Smooth muscle cell (in vitro differentiated cells): ENCODE data around the gene CHN2. TPM values are rescaled to one million over a fixed set of nuclear protein-coding genes. Genes with fewer than 3 reads are reported as not detected.

Experiments used
- DNase-seq: peaks from one replicate; lab custom pipeline; 2025; ENCODE audit not compliant: unreplicated experiment; lab: John Stamatoyannopoulos, UW
- H2AFZ ChIP-seq: fragments of 200-600 bp; sonication (generic); 2 replicates; pipeline ENCODE4 v1.6.0; 2016; ENCODE audit warnings: antibody characterized with exemption, low read depth, mild to moderate bottlenecking
- H3F3A ChIP-seq: fragments of 200-600 bp; sonication (generic); 2 replicates; pipeline ENCODE4 v1.6.0; 2017; ENCODE audit warnings: antibody characterized with exemption, low read depth
- H3K27ac ChIP-seq: fragments of 200-600 bp; sonication (generic); 2 replicates; pipeline ENCODE4 v1.5.1; 2016; ENCODE audit warnings: low read depth, mild to moderate bottlenecking
- H3K27me3 ChIP-seq: fragments of 200-600 bp; sonication (generic); 2 replicates; pipeline ENCODE4 v1.6.1; 2016; ENCODE audit warnings: low read depth, mild to moderate bottlenecking
- H3K36me3 ChIP-seq: fragments of 200-600 bp; sonication (generic); 2 replicates; pipeline ENCODE4 v1.5.1; 2016; ENCODE audit warnings: low read depth
- H3K4me1 ChIP-seq: fragments of 200-600 bp; sonication (generic); 2 replicates; pipeline ENCODE4 v1.5.1; 2016; ENCODE audit warnings: low read depth
- H3K4me2 ChIP-seq: fragments of 200-600 bp; sonication (generic); 2 replicates; pipeline ENCODE4 v1.6.0; 2016; ENCODE audit warnings: mild to moderate bottlenecking
- H3K4me3 ChIP-seq: fragments of 200-600 bp; sonication (generic); 2 replicates; pipeline ENCODE4 v1.5.1; 2016; ENCODE audit warnings: mild to moderate bottlenecking
- H3K79me2 ChIP-seq: fragments of 200-600 bp; sonication (generic); 2 replicates; pipeline ENCODE4 v1.6.0; 2016; ENCODE audit warnings: low read depth, mild to moderate bottlenecking
- H3K9ac ChIP-seq: fragments of 200-600 bp; sonication (generic); 2 replicates; pipeline ENCODE4 v1.6.0; 2016; ENCODE audit warnings: low read depth
- H3K9me3 ChIP-seq: fragments of 200-600 bp; sonication (generic); replicated peaks from 2 replicates; pipeline ENCODE4 v1.5.1; 2016; ENCODE audit warnings: low read depth
- H4K20me1 ChIP-seq: fragments of 200-600 bp; sonication (generic); 2 replicates; pipeline ENCODE4 v1.6.0; 2016; ENCODE audit warnings: low read depth
- CTCF ChIP-seq: fragments of 200-600 bp; sonication (generic); IDR thresholded peaks from 2 replicates; pipeline ENCODE4 v1.5.1; 2017; ENCODE audit warnings: borderline replicate concordance, mild to moderate bottlenecking, antibody characterized with exemption; ENCODE audit not compliant: insufficient read depth, poor library complexity, severe bottlenecking
- WGBS: methylation state at CpG from one replicate; pipeline ENCODE4 v1.1.7; 2016; ENCODE audit warnings: low lambda C conversion rate; 5-methylcytosine and 5-hydroxymethylcytosine counted together
- polyA plus RNA-seq: library from polyadenylated mRNA; unstranded; fragments of >200 nt; fragmentation: Nextera tagmentation; extraction: Ambion mirVana; gene quantifications from 2 replicates; pipeline ENCODE4 v1.2.1, GENCODE V29; 2016
- total RNA-seq: library from RNA; depleted of rRNA; stranded (reverse); fragments of >200 nt; gene quantifications from 2 replicates; pipeline ENCODE4 v1.2.3, GENCODE V29; 2014

Gene CHN2
- total and polyA plus RNA-seq, 2 experiments from 2014 or later = 7.4 to 20.7 TPM

GRCh38 chr7:29237489-29237888 lies 42.9 kb downstream of the CHN2 start:
- 36% methylated on average over 3 of the region's 3 CpGs for WGBS
- Histone ChIP-seq H3F3A (peaks cover 5% of the 10 kb centered on the region), H2AFZ (no peak overlapping the region), H3K36me3 (no peaks in the 10 kb centered on the region), H4K20me1 (no peaks in the 10 kb centered on the region), H3K27me3 (no peaks in the 10 kb centered on the region), H3K27ac (peak overlapping the region; percentile 45), H3K9me3 (no peaks in the 10 kb centered on the region), H3K4me1 (peaks cover 2% of the 10 kb centered on the region), H3K79me2 (no peaks in the 10 kb centered on the region), H3K4me3 (no peak overlapping the region), H3K4me2 (peak overlapping the region; percentile 46), H3K9ac (no peak overlapping the region)
- no peak for DNase-seq
- no peak for TF ChIP-seq CTCF

DNA sequence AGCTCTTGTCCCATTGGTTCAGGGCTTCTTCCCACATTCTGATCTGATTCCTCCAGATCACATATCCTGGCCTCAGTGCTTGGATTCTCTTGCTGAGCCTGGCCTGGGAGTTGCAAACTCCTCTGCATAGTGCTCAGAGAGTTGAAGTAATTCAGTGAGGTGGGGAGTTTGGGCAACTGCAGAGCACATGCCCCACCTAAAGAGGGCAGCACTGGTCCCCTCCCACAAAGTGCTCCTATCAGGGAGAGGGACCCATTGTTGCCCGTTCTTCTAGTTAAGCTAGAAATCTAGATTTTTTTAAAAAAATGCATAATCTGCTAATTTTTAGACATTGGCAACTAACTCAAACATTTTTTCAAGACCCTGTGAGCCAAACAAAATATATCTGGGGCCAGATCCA lies 45.1 kb downstream of the CHN2 start:
- H2AFZ ChIP-seq = no peak overlapping the region
- H3K4me3 ChIP-seq = no peak overlapping the region
- H3K36me3 ChIP-seq = no peaks in the 10 kb centered on the region
- no peaks in the 10 kb centered on the region for H3K79me2 ChIP-seq
- no peaks in the 10 kb centered on the region for H3K4me1 ChIP-seq
- H3K9me3 ChIP-seq = no peaks in the 10 kb centered on the region
- no peak for DNase-seq
- H3K9ac ChIP-seq = no peak overlapping the region
- H3K27me3 ChIP-seq = no peaks in the 10 kb centered on the region
- no peak overlapping the region for H3K4me2 ChIP-seq
- peaks cover 5% of the 10 kb centered on the region for H3F3A ChIP-seq
- WGBS = 94% methylated on average over 1 of the region's 1 CpG
- peak; percentile 21 for TF ChIP-seq CTCF
- H4K20me1 ChIP-seq = no peaks in the 10 kb centered on the region
- no peak overlapping the region for H3K27ac ChIP-seq

DNA sequence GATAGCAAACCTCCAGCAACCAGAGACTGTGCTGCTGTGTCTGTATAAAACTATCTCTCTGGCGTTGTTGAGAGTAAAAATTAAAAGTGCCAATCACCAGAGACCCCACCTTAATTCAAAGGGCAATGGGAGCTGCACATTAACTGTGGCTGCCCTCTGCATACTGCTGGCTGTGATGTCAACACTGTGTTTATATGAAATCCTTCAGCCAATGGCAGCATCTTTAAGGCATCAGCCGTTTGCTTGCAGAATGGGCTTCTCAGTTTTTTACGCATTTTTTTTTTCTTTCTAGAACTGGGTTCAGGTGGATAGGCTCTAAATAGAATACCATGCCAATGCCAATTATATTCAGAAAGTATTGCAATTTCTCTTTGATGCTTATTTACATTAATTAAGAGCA lies 47.7 kb downstream of the CHN2 start:
- Histone ChIP-seq H3K4me1 (no peaks in the 10 kb centered on the region), H3K9me3 (no peaks in the 10 kb centered on the region), H3F3A (peaks cover 3% of the 10 kb centered on the region), H3K27ac (no peak overlapping the region), H4K20me1 (no peaks in the 10 kb centered on the region), H2AFZ (no peak overlapping the region), H3K4me2 (no peak overlapping the region), H3K79me2 (no peaks in the 10 kb centered on the region), H3K36me3 (no peaks in the 10 kb centered on the region), H3K9ac (no peak overlapping the region), H3K4me3 (no peak overlapping the region), H3K27me3 (no peaks in the 10 kb centered on the region)
- no peak for TF ChIP-seq CTCF
- DNase-seq = no peak
- WGBS = 80% methylated on average over 3 of the region's 3 CpGs

DNA sequence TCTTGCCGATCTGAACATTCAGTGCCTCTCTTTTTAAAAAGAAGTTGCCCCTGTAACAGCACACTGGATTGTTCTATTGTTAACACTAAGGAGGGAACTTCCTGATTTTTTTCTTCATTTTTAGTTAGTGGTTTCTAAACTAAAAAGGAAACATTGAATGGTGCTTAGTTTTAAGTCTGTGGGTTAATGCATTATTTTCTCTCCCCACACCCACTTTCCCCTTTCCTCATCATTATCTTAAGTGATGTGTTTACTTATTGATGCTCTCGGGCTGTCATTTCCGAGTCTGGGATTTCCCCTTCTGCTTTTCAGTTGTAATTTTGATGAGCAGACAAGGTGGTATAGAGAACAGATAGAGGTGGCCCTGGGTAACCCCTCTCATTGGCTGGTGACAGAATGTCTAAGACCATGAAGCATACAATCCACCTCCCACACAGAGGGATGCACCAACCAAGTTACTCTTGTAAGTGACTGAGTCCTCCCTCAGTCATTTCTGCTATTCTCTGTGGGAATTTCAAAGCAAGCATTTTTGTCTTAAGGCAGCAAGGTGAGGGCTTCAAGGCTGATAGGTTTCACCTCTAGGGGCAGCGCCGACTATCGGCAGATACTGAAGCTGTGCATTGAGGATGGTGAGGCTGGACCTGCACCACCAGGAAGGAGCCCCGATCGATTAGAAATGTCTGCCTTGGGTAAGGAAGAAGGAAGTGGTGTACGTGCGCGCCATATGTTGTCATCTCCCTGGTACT lies 49.5 kb downstream of the CHN2 start:
- no peak for TF ChIP-seq CTCF
- H3K27me3 ChIP-seq = no peaks in the 10 kb centered on the region
- H3F3A ChIP-seq = no peaks in the 10 kb centered on the region
- H4K20me1 ChIP-seq = no peaks in the 10 kb centered on the region
- no peak overlapping the region for H3K27ac ChIP-seq
- no peak overlapping the region for H3K4me3 ChIP-seq
- no peak overlapping the region for H2AFZ ChIP-seq
- 82% methylated on average over 11 of the region's 11 CpGs for WGBS
- no peaks in the 10 kb centered on the region for H3K9me3 ChIP-seq
- no peak overlapping the region for H3K9ac ChIP-seq
- DNase-seq = no peak
- no peaks in the 10 kb centered on the region for H3K4me1 ChIP-seq
- H3K4me2 ChIP-seq = no peak overlapping the region
- H3K36me3 ChIP-seq = no peaks in the 10 kb centered on the region
- H3K79me2 ChIP-seq = no peaks in the 10 kb centered on the region
